ENCODE data around the gene PDIA6. TPM values are rescaled to one million over a fixed set of nuclear protein-coding genes. Genes with fewer than 3 reads are reported as not detected.

The PDIA6 gene
- total RNA-seq, 1 experiment from 2014 or later, result 271 TPM

GRCh38 chr2:10861765-10862164, 49.2 kb upstream of the PDIA6 start:
- Histone ChIP-seq H3K9me3 (ENCODE audit: control insufficient read depth, insufficient read depth, low read depth, low read length) (no peaks in the 10 kb centered on the region), H3K27me3 (ENCODE audit: control insufficient read depth, insufficient read depth, low read length) (peaks cover 15% of the 10 kb centered on the region), H3K4me1 (ENCODE audit: control insufficient read depth, insufficient read depth, low read length) (no peaks in the 10 kb centered on the region), H3K36me3 (ENCODE audit: control insufficient read depth, insufficient read depth, low read length) (no peaks in the 10 kb centered on the region), H3K27ac (ENCODE audit: low read length) (no peak overlapping the region), H3K4me3 (ENCODE audit: low read depth in 2 of 2, low read length in 2 of 2) (no peak overlapping the region)
- ChIA-PET CTCF (no interaction called here), POLR2A (no interaction called here)
- intact Hi-C loops (cut with micrococcal nuclease; ENCODE audit: unreplicated experiment), result no loop called here
- in situ Hi-C loops (cut with HindIII; ENCODE audit: low pct_unique_long_range_greater_than_20kb, low sequenced_read_pairs), result no loop called here
- DNase-seq (ENCODE audit: low read depth, low spot score) (no peak), ATAC-seq (no peak)
- TF ChIP-seq SIN3A (IDR thresholded peaks at IDR 0.05; ENCODE audit: borderline replicate concordance, insufficient read depth, low read depth, low read length) (no peak), POLR2AphosphoS5 (IDR thresholded peaks at IDR 0.05; ENCODE audit: low read depth, low read length) (no peak), TCF7L2 (IDR thresholded peaks at IDR 0.05; ENCODE audit: low read depth, low read length) (no peak), REST (IDR thresholded peaks at IDR 0.05; ENCODE audit: insufficient read depth in 1 of 2, low read depth in 2 of 2, low read length in 1 of 2) (no peak), CTCF (IDR thresholded peaks at IDR 0.05) (no peak)
- no TSS peak for BruUV-seq (replicated peaks)

GRCh38 chr2:10860814-10861325, 48.3 kb upstream of the PDIA6 start:
- no peaks in the 10 kb centered on the region for H3K9me3 ChIP-seq (ENCODE audit: control insufficient read depth, insufficient read depth, low read depth, low read length)
- CTCF ChIA-PET, result no interaction called here
- no peak for DNase-seq (ENCODE audit: low read depth, low spot score)
- POLR2A ChIA-PET, result no interaction called here
- in situ Hi-C loops (cut with HindIII; ENCODE audit: low pct_unique_long_range_greater_than_20kb, low sequenced_read_pairs) (no loop called here), intact Hi-C loops (cut with micrococcal nuclease; ENCODE audit: unreplicated experiment) (no loop called here)
- ATAC-seq, result no peak
- no peak overlapping the region for H3K27ac ChIP-seq (ENCODE audit: low read length)
- no peaks in the 10 kb centered on the region for H3K4me1 ChIP-seq (ENCODE audit: control insufficient read depth, insufficient read depth, low read length)
- H3K4me3 ChIP-seq (ENCODE audit: low read depth in 2 of 2, low read length in 2 of 2), result no peak overlapping the region
- no peaks in the 10 kb centered on the region for H3K36me3 ChIP-seq (ENCODE audit: control insufficient read depth, insufficient read depth, low read length)
- H3K27me3 ChIP-seq (ENCODE audit: control insufficient read depth, insufficient read depth, low read length), result peaks cover 15% of the 10 kb centered on the region
- no TSS peak for BruUV-seq (replicated peaks)
- TF ChIP-seq SIN3A (IDR thresholded peaks at IDR 0.05; ENCODE audit: borderline replicate concordance, insufficient read depth, low read depth, low read length), result no peak
- no peak for TF ChIP-seq REST (IDR thresholded peaks at IDR 0.05; ENCODE audit: insufficient read depth in 1 of 2, low read depth in 2 of 2, low read length in 1 of 2)
- TF ChIP-seq TCF7L2 (IDR thresholded peaks at IDR 0.05; ENCODE audit: low read depth, low read length), result no peak
- no peak for TF ChIP-seq POLR2AphosphoS5 (IDR thresholded peaks at IDR 0.05; ENCODE audit: low read depth, low read length)
- TF ChIP-seq CTCF (IDR thresholded peaks at IDR 0.05), result no peak
